GM21737 (cell line): ENCODE data around the gene SDS.

Experiments
- ATAC-seq: cut with Tn5 transposase; IDR thresholded peaks from one replicate; pipeline ENCODE4 v1.9.1; 2021; ENCODE audit warnings: mild to moderate bottlenecking, moderate library complexity; ENCODE audit not compliant: unreplicated experiment

SDS gene, protein sequence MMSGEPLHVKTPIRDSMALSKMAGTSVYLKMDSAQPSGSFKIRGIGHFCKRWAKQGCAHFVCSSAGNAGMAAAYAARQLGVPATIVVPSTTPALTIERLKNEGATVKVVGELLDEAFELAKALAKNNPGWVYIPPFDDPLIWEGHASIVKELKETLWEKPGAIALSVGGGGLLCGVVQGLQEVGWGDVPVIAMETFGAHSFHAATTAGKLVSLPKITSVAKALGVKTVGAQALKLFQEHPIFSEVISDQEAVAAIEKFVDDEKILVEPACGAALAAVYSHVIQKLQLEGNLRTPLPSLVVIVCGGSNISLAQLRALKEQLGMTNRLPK

GRCh38 chr12:113403435-113404415, at the start of gene SDS:
Gene SDS (minus strand): TSS chr12:113403887. CDS start chr12:113399708, 4,179 bp downstream.
- ATAC-seq = no peak

DNA sequence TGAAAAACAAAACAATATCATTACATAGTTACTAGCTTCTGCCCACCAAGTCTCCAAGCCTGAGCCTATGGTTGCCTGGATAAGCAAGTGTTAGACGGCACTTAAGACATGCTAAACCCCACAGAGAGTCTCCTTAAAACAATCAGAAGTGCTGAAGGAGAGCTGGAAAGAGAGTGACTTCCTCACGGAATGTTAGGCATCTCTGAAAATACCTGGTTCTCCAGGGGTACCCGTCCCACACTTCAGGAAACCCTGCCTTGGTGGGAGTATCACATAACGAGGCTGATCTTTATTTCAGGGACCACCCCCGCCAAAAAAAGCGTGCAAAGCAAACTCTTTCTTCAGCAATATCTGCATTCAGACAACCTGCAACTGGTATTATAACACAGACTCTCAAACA, 49.6 kb upstream of the SDS start:
- ATAC-seq = no peak

DNA sequence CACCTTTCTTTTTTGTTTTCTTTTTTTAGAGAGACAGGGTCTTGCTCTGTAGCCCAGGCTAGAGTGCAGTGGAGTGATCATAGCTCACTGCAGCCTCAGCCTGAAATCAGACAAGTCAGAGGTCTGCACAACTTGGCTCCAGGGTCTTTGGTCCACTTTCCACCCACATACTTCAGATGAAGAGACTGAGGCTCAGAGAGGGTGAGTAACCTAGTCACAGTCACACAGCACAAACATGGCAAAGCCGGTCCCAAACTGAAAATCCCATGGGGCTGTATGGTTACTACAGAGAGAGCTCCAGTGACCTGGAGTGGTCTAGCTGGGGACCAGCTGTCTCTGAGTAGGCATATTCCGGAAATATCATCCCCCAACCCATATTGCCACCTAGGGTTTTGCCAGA, 48.8 kb upstream of the SDS start:
- no peak for ATAC-seq

- no peak for ATAC-seq
These were observed 46.2 kb upstream of the SDS start for GRCh38 chr12:113449839-113450238.

DNA sequence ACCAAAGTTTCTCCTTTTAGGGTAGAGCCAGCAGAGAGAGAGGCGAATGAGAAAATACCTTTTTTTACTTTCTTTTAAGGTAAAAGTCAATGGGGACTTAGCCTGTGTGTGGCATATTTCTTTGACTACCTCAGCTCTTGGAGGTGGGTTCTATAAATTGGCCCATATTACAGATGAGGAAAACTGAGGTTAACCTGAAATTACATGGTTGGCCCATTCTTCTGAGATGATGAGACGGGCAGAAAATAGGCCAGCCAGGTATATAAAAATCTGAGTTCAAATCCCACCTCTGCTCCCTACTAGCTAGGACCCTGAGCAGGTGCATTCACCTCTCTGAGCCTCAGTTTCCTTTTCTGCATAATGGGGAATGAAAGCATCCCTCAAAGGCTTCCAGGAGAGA, 45.6 kb upstream of the SDS start:
- ATAC-seq = no peak

DNA sequence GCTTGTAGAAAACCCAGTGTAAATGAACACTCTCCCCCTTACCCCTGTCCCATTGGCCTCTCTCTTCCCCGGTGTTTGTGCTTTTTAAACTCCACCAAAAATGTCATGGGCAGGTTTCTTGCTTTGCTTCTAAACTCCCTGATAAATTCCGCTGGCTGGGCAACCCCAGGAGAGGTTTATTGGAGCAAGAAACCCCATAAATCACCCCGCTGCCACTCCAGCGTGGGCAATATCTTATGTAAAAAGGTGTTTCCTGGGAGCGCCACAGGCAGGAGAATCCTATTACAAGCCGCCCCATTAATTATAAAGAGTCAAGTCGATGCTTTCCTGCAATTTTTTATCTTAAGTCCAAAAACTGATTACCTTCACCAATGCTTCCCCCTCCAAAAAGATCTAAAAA, 45.2 kb upstream of the SDS start:
- ATAC-seq = no peak

DNA sequence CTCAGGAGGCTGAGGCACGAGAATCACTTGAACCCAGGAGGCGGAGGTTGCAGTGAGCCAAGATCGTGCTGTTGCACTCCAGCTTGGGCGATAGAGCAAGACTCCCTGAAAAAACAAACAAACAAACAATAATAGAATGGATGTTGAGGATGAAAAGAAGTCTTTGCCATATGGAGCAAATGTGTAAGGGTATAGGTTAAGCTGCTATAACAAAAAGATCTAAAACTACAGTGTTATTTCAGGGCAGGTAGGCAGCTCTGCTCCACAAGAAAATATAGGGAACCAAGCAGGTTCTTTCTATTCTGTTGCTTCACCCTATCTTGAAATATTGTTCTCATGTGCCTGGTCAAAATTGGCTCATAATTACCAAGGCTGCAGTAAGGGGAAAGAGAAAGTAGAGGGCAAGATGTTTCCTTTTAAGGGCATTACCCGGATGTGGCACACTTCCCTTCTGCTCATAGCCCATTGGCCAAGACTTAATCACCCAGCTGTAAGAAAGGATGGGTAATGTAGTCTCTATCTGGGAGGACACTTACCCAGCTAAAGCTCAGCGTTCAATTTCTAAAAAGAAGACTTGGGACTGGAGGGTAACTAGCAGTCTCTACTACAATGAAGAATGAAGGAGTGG, 42.0 kb upstream of the SDS start:
- no peak for ATAC-seq

GRCh38 chr12:113443030-113443539, 39.4 kb upstream of the SDS start:
- ATAC-seq = no peak

DNA sequence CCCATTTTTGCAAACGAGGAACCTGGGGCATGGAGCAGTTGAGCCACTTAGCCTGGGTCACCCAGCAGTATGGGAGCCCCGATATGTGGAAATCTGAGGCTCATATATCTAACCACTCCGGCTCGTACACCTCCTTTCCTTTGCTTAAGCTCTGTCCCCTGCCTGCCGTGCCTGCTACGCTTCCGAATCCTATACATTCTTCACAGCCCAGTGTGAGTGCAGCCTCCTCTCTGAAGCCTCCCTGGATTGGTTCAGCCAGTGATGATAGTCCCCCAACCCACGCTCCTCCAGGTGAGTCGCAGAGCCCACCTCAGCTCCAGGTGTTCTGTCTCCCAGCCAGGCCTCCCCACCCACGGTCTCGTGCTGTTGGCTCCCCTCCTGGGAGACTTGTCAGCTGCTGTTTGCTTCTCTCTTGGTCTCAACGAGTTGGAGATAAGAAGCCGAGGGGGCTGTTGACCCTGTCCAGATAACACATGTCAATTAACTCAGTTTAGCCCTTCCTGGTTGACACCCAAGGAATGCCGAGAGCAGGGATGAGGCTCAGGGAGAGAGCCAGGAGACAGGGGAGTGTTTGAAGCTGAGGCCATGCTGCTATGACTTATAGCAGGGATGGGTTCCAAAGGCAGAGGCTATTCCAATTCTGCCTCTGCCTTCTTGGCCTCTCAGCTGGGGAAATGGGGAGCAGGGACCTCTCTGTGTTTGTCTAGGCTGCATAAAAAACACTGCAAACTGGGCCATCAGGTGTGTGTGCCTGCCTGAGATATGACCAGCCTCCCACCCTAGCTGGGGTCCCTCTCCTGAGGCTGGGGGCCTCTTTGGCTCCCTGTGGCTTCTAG, 37.5 kb upstream of the SDS start:
- ATAC-seq = no peak

DNA sequence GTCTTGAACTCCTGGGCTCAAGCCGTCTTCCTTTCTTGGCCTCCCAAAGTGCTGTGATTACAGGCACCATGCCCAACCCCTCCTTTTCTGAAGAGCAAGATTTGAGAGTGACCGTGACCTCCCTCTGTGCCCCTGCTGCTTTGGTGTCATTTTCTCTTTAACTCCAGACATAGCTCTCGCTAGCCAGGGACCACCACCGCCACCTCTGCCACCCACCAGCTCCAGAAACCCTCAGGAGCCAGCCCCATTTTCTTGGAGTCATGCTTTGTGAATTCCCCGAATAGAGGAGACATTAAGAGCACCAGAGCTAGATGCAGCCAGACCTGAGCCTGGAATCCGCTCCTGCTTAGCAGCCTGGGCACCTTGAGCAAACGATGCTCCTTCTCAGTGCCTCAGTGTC, 36.6 kb upstream of the SDS start:
- no peak for ATAC-seq

DNA sequence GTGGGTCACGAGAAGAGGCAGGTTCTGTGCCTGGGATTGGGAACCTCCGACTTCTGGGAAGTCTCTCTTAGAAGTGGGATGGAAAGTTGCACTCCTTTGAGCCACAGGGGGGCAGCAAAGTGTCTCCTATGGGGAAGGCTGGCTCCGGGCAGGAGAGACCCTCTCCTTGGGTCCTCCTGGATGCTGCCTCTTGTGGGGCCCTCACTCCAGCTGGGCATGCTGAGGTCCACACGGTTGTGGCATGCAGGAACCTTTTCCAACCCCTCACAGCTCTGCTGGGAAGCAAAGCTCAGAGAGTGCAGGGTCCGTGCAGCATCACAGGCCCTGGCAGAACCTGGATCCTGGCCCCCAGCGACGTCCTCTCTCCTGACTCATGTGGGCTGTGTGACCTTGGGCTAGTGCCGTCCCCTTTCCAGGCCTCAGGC, 35.9 kb upstream of the SDS start:
- no peak for ATAC-seq

DNA sequence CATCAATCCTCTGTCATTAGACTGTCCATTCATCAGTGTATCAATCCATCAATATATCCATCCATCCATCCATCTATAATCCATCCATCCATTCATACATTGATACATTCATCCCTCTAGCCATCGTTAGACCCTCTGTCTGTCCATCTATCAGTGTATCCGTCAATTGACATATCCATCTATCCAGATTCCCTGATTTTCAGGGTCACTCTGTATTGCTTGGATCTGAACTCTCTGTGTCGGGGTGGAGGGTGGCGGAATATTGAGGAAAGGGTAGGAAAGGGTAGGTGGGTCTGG, 35.6 kb upstream of the SDS start:
- ATAC-seq = no peak

- no peak for ATAC-seq
These were observed 35.0 kb upstream of the SDS start for GRCh38 chr12:113438523-113439300.

DNA sequence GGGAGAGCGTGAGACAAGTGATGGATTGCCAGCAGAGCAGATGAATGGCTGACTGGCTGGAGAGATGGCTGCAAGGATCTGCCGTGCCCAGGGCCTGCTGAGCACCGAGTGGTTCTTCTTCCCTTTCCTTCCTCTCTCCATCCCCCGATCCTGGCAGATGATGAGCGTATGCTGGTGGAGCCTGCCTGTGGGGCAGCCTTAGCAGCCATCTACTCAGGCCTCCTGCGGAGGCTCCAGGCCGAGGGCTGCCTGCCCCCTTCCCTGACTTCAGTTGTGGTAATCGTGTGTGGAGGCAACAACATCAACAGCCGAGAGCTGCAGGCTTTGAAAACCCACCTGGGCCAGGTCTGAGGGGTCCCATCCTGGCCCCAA, 34.0 kb upstream of the SDS start:
- ATAC-seq = no peak

GRCh38 chr12:113436993-113437728, 33.5 kb upstream of the SDS start:
- no peak for ATAC-seq

DNA sequence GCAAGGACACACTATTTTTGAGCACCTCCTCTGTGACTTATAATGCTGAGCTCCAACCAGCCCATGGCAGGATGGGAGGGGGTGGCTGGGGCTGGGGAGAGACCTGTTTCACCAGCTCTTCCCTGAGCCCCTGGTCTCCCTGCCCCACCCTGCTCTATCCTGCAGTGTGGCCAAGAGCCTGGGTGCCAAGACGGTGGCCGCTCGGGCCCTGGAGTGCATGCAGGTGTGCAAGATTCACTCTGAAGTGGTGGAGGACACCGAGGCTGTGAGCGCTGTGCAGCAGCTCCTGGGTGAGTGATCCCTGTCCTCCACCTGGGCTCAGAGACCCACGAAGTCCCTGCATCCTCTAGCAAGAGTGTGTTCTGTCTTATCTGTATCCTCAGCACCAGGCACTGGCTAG, 32.9 kb upstream of the SDS start:
- no peak for ATAC-seq

- ATAC-seq = no peak
These were observed 31.7 kb upstream of the SDS start for GRCh38 chr12:113435367-113435766.

DNA sequence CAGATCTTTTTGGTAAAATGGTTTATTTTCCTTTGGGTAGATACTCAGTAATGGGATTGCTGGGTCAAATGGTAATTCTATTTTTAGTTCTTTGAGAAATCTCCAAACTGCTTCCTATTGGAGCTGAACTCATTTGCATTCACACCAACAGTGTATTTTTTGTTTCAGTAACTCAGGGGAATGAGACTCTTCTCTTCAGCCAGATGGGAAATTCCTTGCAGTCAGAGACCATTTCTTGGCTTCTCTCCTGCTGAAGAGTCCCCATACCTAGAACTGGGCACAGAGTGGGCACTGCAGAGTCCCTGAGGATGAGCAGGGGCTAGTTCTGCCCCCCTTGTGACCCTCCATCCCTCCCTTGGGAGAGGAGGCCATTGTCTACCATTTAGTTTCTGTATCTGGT, 29.3 kb upstream of the SDS start:
- ATAC-seq = no peak

GRCh38 chr12:113428482-113428881, 24.8 kb upstream of the SDS start:
- ATAC-seq = no peak
